Measurements from ENCODE around the gene GPR84. TPM values are rescaled to one million over a fixed set of nuclear protein-coding genes. Genes with fewer than 3 reads are reported as not detected.
A peak's percentile ranks its signal among the peaks of the same experiment; 100 is the strongest.

The GPR84 gene
- total and polyA plus RNA-seq, 2 of the 13 experiments (the other 11 are each of a cell fraction or from before 2014, with no cell fraction given) = not detected

- no peak for DNase-seq (ENCODE audit: low spot score)
- H3K4me1 ChIP-seq (ENCODE audit: insufficient read depth, low read length) = peaks cover 37% of the 10 kb centered on the region
- WGBS (ENCODE audit: low lambda C conversion rate) = 57% methylated on average over 1 of the region's 1 CpG
- no peaks in the 10 kb centered on the region for H3K9me3 ChIP-seq (ENCODE audit: low read length)
- no peaks in the 10 kb centered on the region for H4K20me1 ChIP-seq (ENCODE audit: insufficient read depth, low read length)
- H3K27me3 ChIP-seq (ENCODE audit: control insufficient read depth in 1 of 2, insufficient read depth in 2 of 2, low read length in 2 of 2) = no peaks in the 10 kb centered on the region
- H3K4me2 ChIP-seq (ENCODE audit: low read depth, low read length) = peak overlapping the region; percentile 23; the same call in 1 of the 2 replicates
- BruUV-seq (replicated peaks) = no TSS peak
- FAIRE-seq = peak; percentile 34
- no peaks in the 10 kb centered on the region for H3K79me2 ChIP-seq (ENCODE audit: insufficient read depth, low read length)
- ChIA-PET POLR2A (interaction anchor here (1.1 to 2.4 kb wide), 3 partner anchors 24 to 73 kb away, joined by 4 to 11 read pairs (median 10); partner anchors contain the start of genes CBX5, COPZ1 and HNRNPA1), CTCF (ENCODE audit: low intra/inter-chr PET ratio, low total read pairs) (no interaction called here)
- H2AFZ ChIP-seq (ENCODE audit: low read length) = no peak overlapping the region
- peak overlapping the region; percentile 28 for H3K27ac ChIP-seq (ENCODE audit: extremely low read length, insufficient read depth, low read length)
- ATAC-seq = peak; percentile 75
- H3K9ac ChIP-seq (ENCODE audit: insufficient read depth, low read depth, low read length) = peak overlapping the region; percentile 10; the same call in 1 of the 2 replicates
- intact Hi-C loops (cut with micrococcal nuclease; ENCODE audit: unreplicated experiment) (loop anchor here (2.0 kb wide), 1 partner anchor 24 kb away; no protein-coding TSS in a partner anchor), in situ Hi-C loops (cut with HindIII; ENCODE audit: extremely low pct_ligation_motif_present, low pct_unique_long_range_greater_than_20kb) (no loop called here)
- H3K4me3 ChIP-seq (replicated peaks in 1 of 3; ENCODE audit: insufficient read depth in 1 of 3, low read depth in 2 of 3, low read length in 3 of 3) = no peak overlapping the region
- peaks cover 13 to 29% of the 10 kb centered on the region in 2 experiments for H3K36me3 ChIP-seq (replicated peaks in 1 of 2; ENCODE audit: control insufficient read depth in 1 of 2, insufficient read depth in 2 of 2, low read length in 2 of 2)
- TF ChIP-seq ATF5 (CRISPR knock-in tag; IDR thresholded peaks at IDR 0.05; ENCODE audit: low read depth) = no peak
- TF ChIP-seq CBX5 (CRISPR knock-in tag; IDR thresholded peaks at IDR 0.05; ENCODE audit: borderline replicate concordance) = no peak
- TF ChIP-seq NCOA1 (CRISPR knock-in tag; IDR thresholded peaks at IDR 0.05) = no peak
- peak; percentile 97; the same call in 1 of the 2 replicates for TF ChIP-seq ZNF20 (CRISPR knock-in tag; IDR thresholded peaks at IDR 0.05)
- TF ChIP-seq ZNF737 (CRISPR knock-in tag; IDR thresholded peaks at IDR 0.05; ENCODE audit: borderline replicate concordance) = no peak
- TF ChIP-seq ZNF775 (CRISPR knock-in tag; IDR thresholded peaks at IDR 0.05; ENCODE audit: borderline replicate concordance) = no peak
- TF ChIP-seq, protein P1, sequence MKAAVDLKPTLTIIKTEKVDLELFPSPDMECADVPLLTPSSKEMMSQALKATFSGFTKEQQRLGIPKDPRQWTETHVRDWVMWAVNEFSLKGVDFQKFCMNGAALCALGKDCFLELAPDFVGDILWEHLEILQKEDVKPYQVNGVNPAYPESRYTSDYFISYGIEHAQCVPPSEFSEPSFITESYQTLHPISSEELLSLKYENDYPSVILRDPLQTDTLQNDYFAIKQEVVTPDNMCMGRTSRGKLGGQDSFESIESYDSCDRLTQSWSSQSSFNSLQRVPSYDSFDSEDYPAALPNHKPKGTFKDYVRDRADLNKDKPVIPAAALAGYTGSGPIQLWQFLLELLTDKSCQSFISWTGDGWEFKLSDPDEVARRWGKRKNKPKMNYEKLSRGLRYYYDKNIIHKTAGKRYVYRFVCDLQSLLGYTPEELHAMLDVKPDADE (CRISPR knock-in tag; IDR thresholded peaks at IDR 0.05) = no peak
- TF ChIP-seq ATF1 (CRISPR knock-in tag; IDR thresholded peaks at IDR 0.05) = no peak
- TF ChIP-seq ZSCAN25 (CRISPR knock-in tag; IDR thresholded peaks at IDR 0.05) = peak; percentile 25; the same call in 1 of the 2 replicates
- TF ChIP-seq, protein P2, sequence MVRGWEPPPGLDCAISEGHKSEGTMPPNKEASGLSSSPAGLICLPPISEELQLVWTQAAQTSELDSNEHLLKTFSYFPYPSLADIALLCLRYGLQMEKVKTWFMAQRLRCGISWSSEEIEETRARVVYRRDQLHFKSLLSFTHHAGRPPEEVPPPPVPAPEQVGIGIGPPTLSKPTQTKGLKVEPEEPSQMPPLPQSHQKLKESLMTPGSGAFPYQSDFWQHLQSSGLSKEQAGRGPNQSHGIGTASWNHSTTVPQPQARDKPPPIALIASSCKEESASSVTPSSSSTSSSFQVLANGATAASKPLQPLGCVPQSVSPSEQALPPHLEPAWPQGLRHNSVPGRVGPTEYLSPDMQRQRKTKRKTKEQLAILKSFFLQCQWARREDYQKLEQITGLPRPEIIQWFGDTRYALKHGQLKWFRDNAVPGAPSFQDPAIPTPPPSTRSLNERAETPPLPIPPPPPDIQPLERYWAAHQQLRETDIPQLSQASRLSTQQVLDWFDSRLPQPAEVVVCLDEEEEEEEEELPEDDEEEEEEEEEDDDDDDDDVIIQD (CRISPR knock-in tag; IDR thresholded peaks at IDR 0.05; ENCODE audit: low read depth) = no peak
- TF ChIP-seq ZSCAN20 (CRISPR knock-in tag; IDR thresholded peaks at IDR 0.05; ENCODE audit: borderline replicate concordance) = no peak
- no peak for TF ChIP-seq ZNF614 (CRISPR knock-in tag; IDR thresholded peaks at IDR 0.05; ENCODE audit: borderline replicate concordance)
- TF ChIP-seq ZNF605 (CRISPR knock-in tag; IDR thresholded peaks at IDR 0.05) = no peak
- TF ChIP-seq SMC3 (IDR thresholded peaks at IDR 0.05; ENCODE audit: low read length) = no peak
- TF ChIP-seq ZNF629 (CRISPR knock-in tag; conservative IDR thresholded peaks at IDR 0.05) = no peak
- TF ChIP-seq FOXK2 (IDR thresholded peaks at IDR 0.05) = no peak
- peak; percentile 81; the same call in 1 of the 2 replicates for TF ChIP-seq ZKSCAN5 (CRISPR knock-in tag; IDR thresholded peaks at IDR 0.05)
- TF ChIP-seq TBX2 (CRISPR knock-in tag; IDR thresholded peaks at IDR 0.05; ENCODE audit: borderline replicate concordance) = no peak
- TF ChIP-seq SRSF1 (optimal IDR thresholded peaks at IDR 0.05; ENCODE audit: low read depth, low read length) = no peak
- no peak for TF ChIP-seq FOXA1 (IDR thresholded peaks at IDR 0.05)
- TF ChIP-seq FOXA1 (CRISPR knock-in tag; IDR thresholded peaks at IDR 0.05) = 0 out of 2 replicates have a peak, but pooled peaks have one; percentile 26
- TF ChIP-seq PHF21A (CRISPR knock-in tag; IDR thresholded peaks at IDR 0.05) = no peak
- no peak for TF ChIP-seq TBL1XR1 (IDR thresholded peaks at IDR 0.05; ENCODE audit: borderline replicate concordance, low read length, partially characterized antibody)
Measured at GRCh38 chr12:54352891-54353874, 11.1 kb downstream of the GPR84 start.
